K562 (cell line): Measurements from ENCODE around the gene UGT1A3. TPM values are rescaled to one million over a fixed set of nuclear protein-coding genes. Genes with fewer than 3 reads are reported as not detected.

Experiments
- CBFB ChIP-seq: sonication (generic); formaldehyde crosslinking; IDR thresholded peaks from 2 replicates; pipeline ENCODE4 v1.4.0; 2020; ENCODE audit warnings: mild to moderate bottlenecking, missing genetic modification reagents
- CHCHD3 ChIP-seq: fragments of 250-450 bp; sonication (Bioruptor Pico); IDR thresholded peaks from 2 replicates; pipeline ENCODE4 v2.1.2; 2022; ENCODE audit warnings: mild to moderate bottlenecking
- ETV1 ChIP-seq: fragments of 450-650 bp; conservative IDR thresholded peaks from 2 replicates; pipeline ENCODE4 v1.6.1; 2016; ENCODE audit warnings: missing genetic modification characterization, control low read depth, low read depth, missing compliant biosample characterization
- TSC22D4 ChIP-seq: fragments of 450-650 bp; IDR thresholded peaks from 2 replicates; pipeline ENCODE4 v1.6.1; 2016; ENCODE audit warnings: missing genetic modification characterization, missing biosample characterization, control low read depth
- ZNF184 ChIP-seq: sonication (generic); formaldehyde crosslinking; IDR thresholded peaks from 2 replicates; pipeline ENCODE4 v1.5.0; 2020; ENCODE audit warnings: missing genetic modification reagents
- ZNF778 ChIP-seq: fragments of 450-650 bp; formaldehyde crosslinking; IDR thresholded peaks from 2 replicates; pipeline ENCODE4 v1.4.0; 2020; ENCODE audit warnings: mild to moderate bottlenecking, moderate library complexity
- polyA plus RNA-seq, 8 experiments: library from polyadenylated mRNA; depleted of rRNA in 4 of 8; stranded (reverse) in 5 of 8; unstranded in 3 of 8; fragments of >200 nt; fragmentation: Nextera tagmentation in 2 of 8; fragmentation: Illumina TruSeq in 1 of 8; extraction: Ambion mirVana in 2 of 8; extraction: Trizol in 1 of 8; gene quantifications; 2 replicates each; pipeline versions ENCODE4 v1.2.1 to v1.2.3, GENCODE V29; 2011 to 2014; ENCODE audit warnings: inconsistent platforms in 1 of 8, missing spikeins in 1 of 8
- total RNA-seq, 7 experiments: library from RNA; depleted of rRNA in 6 of 7; stranded (reverse); fragments of >200 nt in 6 of 7; fragmentation: Illumina TruSeq in 2 of 7; extraction: Trizol in 2 of 7; gene quantifications; 2 replicates each; pipeline versions ENCODE4 v1.2.1 to v1.2.3, GENCODE V29; 2011 to 2021; ENCODE audit warnings: low replicate concordance in 1 of 7
- TF ChIP-seq, protein P1 (sequence below): fragments of 250-450 bp; sonication (Bioruptor Pico); IDR thresholded peaks from 2 replicates; pipeline ENCODE4 v1.8.0; 2021; ENCODE audit warnings: moderate library complexity, mild to moderate bottlenecking, inconsistent platforms
- TF ChIP-seq, protein P2 (sequence below): fragments of 450-650 bp; IDR thresholded peaks from 2 replicates; pipeline ENCODE4 v1.7.1; 2018; ENCODE audit warnings: mild to moderate bottlenecking, low read depth; ENCODE audit not compliant: partially characterized antibody
- TF ChIP-seq, protein P3 (sequence below), 2 experiments: IDR thresholded peaks; 2 replicates each; pipeline ENCODE4 v1.6.1; 2011; ENCODE audit warnings: borderline replicate concordance in 1 of 2, control low read depth in 1 of 2, low read depth in 1 of 2, low read length in 1 of 2, mild to moderate bottlenecking in 1 of 2, mixed read lengths in 1 of 2, moderate library complexity in 1 of 2; ENCODE audit not compliant: insufficient read depth in 1 of 2, insufficient read length in 1 of 2, poor library complexity in 1 of 2, severe bottlenecking in 1 of 2; ENCODE audit errors: extremely low read depth in 1 of 2

Gene UGT1A3
- total and polyA plus RNA-seq, 9 of the 15 experiments (the other 6 are each of a cell fraction or from before 2014, with no cell fraction given), result not detected

DNA sequence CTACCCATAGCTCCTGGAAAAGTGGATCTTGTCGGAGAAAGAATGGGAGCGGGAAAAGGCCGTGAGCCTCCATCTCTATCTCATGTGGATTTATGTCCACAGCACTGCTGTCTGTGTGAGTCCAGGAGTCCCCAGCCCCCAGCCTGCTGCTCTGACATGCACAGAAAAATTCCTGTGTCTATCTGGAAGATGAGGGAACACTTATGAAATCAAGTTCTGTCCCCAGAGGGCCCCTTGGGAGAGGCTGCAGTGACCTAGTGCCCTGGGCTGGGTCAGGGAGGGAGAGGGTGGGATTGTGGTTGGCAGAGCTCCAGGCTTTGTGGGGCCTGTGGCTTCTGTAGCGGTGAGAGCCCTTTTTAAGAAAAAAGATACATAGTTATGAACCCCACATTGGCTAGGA, 87.9 kb downstream of the UGT1A3 start (continued):
- TF ChIP-seq, protein P1, sequence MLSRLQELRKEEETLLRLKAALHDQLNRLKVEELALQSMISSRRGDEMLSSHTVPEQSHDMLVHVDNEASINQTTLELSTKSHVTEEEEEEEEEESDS, result no peak
- TF ChIP-seq TSC22D4 (no peak), CHCHD3 (no peak), CBFB (CRISPR knock-in tag) (no peak), ZNF778 (CRISPR knock-in tag) (no peak), ZNF184 (CRISPR knock-in tag) (no peak), ETV1 (tag) (no peak)
- TF ChIP-seq, protein P2, sequence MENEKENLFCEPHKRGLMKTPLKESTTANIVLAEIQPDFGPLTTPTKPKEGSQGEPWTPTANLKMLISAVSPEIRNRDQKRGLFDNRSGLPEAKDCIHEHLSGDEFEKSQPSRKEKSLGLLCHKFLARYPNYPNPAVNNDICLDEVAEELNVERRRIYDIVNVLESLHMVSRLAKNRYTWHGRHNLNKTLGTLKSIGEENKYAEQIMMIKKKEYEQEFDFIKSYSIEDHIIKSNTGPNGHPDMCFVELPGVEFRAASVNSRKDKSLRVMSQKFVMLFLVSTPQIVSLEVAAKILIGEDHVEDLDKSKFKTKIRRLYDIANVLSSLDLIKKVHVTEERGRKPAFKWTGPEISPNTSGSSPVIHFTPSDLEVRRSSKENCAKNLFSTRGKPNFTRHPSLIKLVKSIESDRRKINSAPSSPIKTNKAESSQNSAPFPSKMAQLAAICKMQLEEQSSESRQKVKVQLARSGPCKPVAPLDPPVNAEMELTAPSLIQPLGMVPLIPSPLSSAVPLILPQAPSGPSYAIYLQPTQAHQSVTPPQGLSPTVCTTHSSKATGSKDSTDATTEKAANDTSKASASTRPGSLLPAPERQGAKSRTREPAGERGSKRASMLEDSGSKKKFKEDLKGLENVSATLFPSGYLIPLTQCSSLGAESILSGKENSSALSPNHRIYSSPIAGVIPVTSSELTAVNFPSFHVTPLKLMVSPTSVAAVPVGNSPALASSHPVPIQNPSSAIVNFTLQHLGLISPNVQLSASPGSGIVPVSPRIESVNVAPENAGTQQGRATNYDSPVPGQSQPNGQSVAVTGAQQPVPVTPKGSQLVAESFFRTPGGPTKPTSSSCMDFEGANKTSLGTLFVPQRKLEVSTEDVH, result no peak
- TF ChIP-seq, protein P3, sequence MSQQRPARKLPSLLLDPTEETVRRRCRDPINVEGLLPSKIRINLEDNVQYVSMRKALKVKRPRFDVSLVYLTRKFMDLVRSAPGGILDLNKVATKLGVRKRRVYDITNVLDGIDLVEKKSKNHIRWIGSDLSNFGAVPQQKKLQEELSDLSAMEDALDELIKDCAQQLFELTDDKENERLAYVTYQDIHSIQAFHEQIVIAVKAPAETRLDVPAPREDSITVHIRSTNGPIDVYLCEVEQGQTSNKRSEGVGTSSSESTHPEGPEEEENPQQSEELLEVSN (IDR thresholded peaks at IDR 0.05; ENCODE audit: borderline replicate concordance in 1 of 2, extremely low read depth in 1 of 2, insufficient read depth in 1 of 2, insufficient read length in 1 of 2, low read depth in 1 of 2, low read length in 1 of 2, poor library complexity in 1 of 2, severe bottlenecking in 1 of 2), result no peak
